A549 (cell line): Measurements from ENCODE around the gene SMIM36. TPM values are rescaled to one million over a fixed set of nuclear protein-coding genes. Genes with fewer than 3 reads are reported as not detected.

Experiments used
- ATAC-seq, 2 experiments: fragments of 200-7000 bp in 1 of 2; fragments of >200 bp in 1 of 2; cut with Nextera tagmentation in 1 of 2; cut with Tn5 transposase in 1 of 2; 3 replicates each; pipeline versions ENCODE4 v1.8.0 to v1.9.1; 2018 to 2020; ENCODE audit warnings: mild to moderate bottlenecking in 1 of 2, moderate library complexity in 1 of 2
- CTCF ChIA-PET: fragments of 300-600 bp; sonication (Branson Sonifier 250); formaldehyde crosslinking; extraction: SDS; loops from one replicate; lab custom pipeline; 2021; ENCODE audit warnings: antibody characterized with exemption, inconsistent platforms; lab: Yijun Ruan, JAX
- POLR2A ChIA-PET: fragments of 350-600 bp; formaldehyde crosslinking; extraction: SDS; loops from one replicate; lab custom pipeline; 2021; ENCODE audit warnings: antibody characterized with exemption, inconsistent platforms; lab: Yijun Ruan, JAX
- DNase-seq, 2 experiments: peaks; one replicate each; pipeline versions ENCODE4 v3.0.0 to v3.0.0-alpha.2; 2011 to 2016; ENCODE audit warnings: low read depth in 1 of 2, low spot score in 1 of 2
- FAIRE-seq: peaks from 2 replicates; lab custom pipeline; 2011; peaks lifted over from hg19 to GRCh38; lab: Jason Lieb, UNC
- H3K27ac ChIP-seq, 2 experiments: fragments of >200 bp; sonication (Bioruptor Twin); formaldehyde crosslinking; 3 replicates each; pipeline ENCODE4 v1.5.1; 2016 to 2017
- H3K4me1 ChIP-seq: fragments of >200 bp; sonication (Bioruptor Twin); formaldehyde crosslinking; 3 replicates; pipeline ENCODE4 v1.6.1; 2016
- H3K4me2 ChIP-seq: fragments of >200 bp; sonication (Bioruptor Twin); formaldehyde crosslinking; 3 replicates; pipeline ENCODE4 v1.6.1; 2016
- H3K4me3 ChIP-seq: fragments of >200 bp; sonication (Bioruptor Twin); formaldehyde crosslinking; 3 replicates; pipeline ENCODE4 v1.5.1; 2016
- H3K9me3 ChIP-seq: fragments of >200 bp; sonication (Bioruptor Twin); formaldehyde crosslinking; 3 replicates; pipeline ENCODE4 v1.6.1; 2016
- BCL3 ChIP-seq: fragments of >200 bp; sonication (Bioruptor Twin); formaldehyde crosslinking; IDR thresholded peaks from 3 replicates; pipeline ENCODE4 v1.6.1; 2016
- CBX8 ChIP-seq: fragments of 200-600 bp; sonication (generic); IDR thresholded peaks from 2 replicates; pipeline ENCODE4 v1.6.1; 2016
- CEBPB ChIP-seq, 2 experiments: fragments of >200 bp in 1 of 2; sonication (Bioruptor Twin) in 1 of 2; formaldehyde crosslinking in 1 of 2; IDR thresholded peaks; 2 replicates each; pipeline ENCODE4 v1.6.1; 2012 to 2016
- E2F6 ChIP-seq: IDR thresholded peaks from 2 replicates; pipeline ENCODE4 v1.6.1; 2012; ENCODE audit warnings: low read depth, borderline replicate concordance
- EHMT2 ChIP-seq: fragments of 200-600 bp; sonication (generic); IDR thresholded peaks from 2 replicates; pipeline ENCODE4 v1.6.1; 2016; ENCODE audit warnings: antibody characterized with exemption, low read depth, mild to moderate bottlenecking, moderate library complexity
- FOSB ChIP-seq: fragments of 250-450 bp; sonication (Bioruptor Pico); IDR thresholded peaks from 2 replicates; pipeline ENCODE4 v1.5.0; 2020; ENCODE audit warnings: mild to moderate bottlenecking, moderate library complexity
- FOSL2 ChIP-seq, 2 experiments: fragments of 450-650 bp in 1 of 2; fragments of >200 bp in 1 of 2; sonication (Bioruptor Twin) in 1 of 2; formaldehyde crosslinking; IDR thresholded peaks; 2 replicates each; pipeline versions ENCODE4 v1.5.0 to v1.6.1; 2016 to 2020; ENCODE audit warnings: mild to moderate bottlenecking in 1 of 2, moderate library complexity in 1 of 2
- HES2 ChIP-seq: fragments of >200 bp; sonication (Bioruptor Twin); formaldehyde crosslinking; IDR thresholded peaks from 2 replicates; pipeline ENCODE4 v1.6.1; 2016
- HOXB5 ChIP-seq: fragments of 250-450 bp; sonication (Bioruptor Pico); IDR thresholded peaks from 2 replicates; pipeline ENCODE4 v1.5.0; 2020; ENCODE audit warnings: mild to moderate bottlenecking, moderate library complexity
- JUNB ChIP-seq: fragments of >200 bp; sonication (Bioruptor Twin); formaldehyde crosslinking; IDR thresholded peaks from 2 replicates; pipeline ENCODE4 v1.6.1; 2016
- KDM1A ChIP-seq: fragments of 200-600 bp; sonication (generic); IDR thresholded peaks from 2 replicates; pipeline ENCODE4 v1.6.1; 2016; ENCODE audit warnings: low read depth, mild to moderate bottlenecking
- MAFK ChIP-seq: fragments of 450-650 bp; IDR thresholded peaks from 2 replicates; pipeline ENCODE4 v1.6.1; 2014; ENCODE audit not compliant: partially characterized antibody
- NFE2L2 ChIP-seq: fragments of 150-350 bp; conservative IDR thresholded peaks from 2 replicates; pipeline ENCODE4 v1.6.1; 2014; ENCODE audit warnings: low read length
- POLR2A ChIP-seq: IDR thresholded peaks from 2 replicates; pipeline ENCODE4 v1.6.1; 2012; ENCODE audit warnings: mild to moderate bottlenecking, low read length
- RCOR1 ChIP-seq: fragments of 150-350 bp; IDR thresholded peaks from 2 replicates; pipeline ENCODE4 v1.6.1; 2014; ENCODE audit warnings: antibody characterized with exemption, low read length, low read depth
- RFX5 ChIP-seq: fragments of 450-650 bp; IDR thresholded peaks from 2 replicates; pipeline ENCODE4 v1.7.1; 2014; ENCODE audit warnings: antibody characterized with exemption, mild to moderate bottlenecking, moderate library complexity
- RNF2 ChIP-seq: fragments of 200-600 bp; sonication (generic); IDR thresholded peaks from 2 replicates; pipeline ENCODE4 v1.6.1; 2016; ENCODE audit warnings: low read depth, mild to moderate bottlenecking, antibody characterized with exemption, moderate library complexity, borderline replicate concordance
- USF2 ChIP-seq: fragments of 450-650 bp; IDR thresholded peaks from 2 replicates; pipeline ENCODE4 v1.6.1; 2014; ENCODE audit warnings: antibody characterized with exemption
- ZSCAN20 ChIP-seq: fragments of 250-450 bp; sonication (Bioruptor Pico); IDR thresholded peaks from 2 replicates; pipeline ENCODE4 v1.8.0; 2022; ENCODE audit warnings: mild to moderate bottlenecking, moderate library complexity
- WGBS: methylation state at CpG from one replicate; pipeline ENCODE4 v1.1.6; 2017; ENCODE audit errors: missing lambda C conversion rate; 5-methylcytosine and 5-hydroxymethylcytosine counted together
- polyA plus RNA-seq, 4 experiments: library from polyadenylated mRNA; depleted of rRNA in 3 of 4; stranded (reverse); fragments of >200 nt; fragmentation: RNase III in 1 of 4; extraction: RNeasy Plus Mini Kit Qiagen cat#74134 plus additional on column Dnase treatment in 1 of 4; gene quantifications; 2 replicates in 3 of 4; 3 replicates in 1 of 4; pipeline ENCODE4 v1.2.3, GENCODE V29; 2011 to 2017

SMIM36 gene
- polyA plus RNA-seq, 2 of the 4 experiments (the other 2 are of a cell fraction), result not detected

GRCh38 chr17:55490376-55490775 lies 20.9 kb downstream of the SMIM36 start:
- H3K4me3 ChIP-seq, result no peak overlapping the region
- TF ChIP-seq POLR2A (no peak), FOSB (CRISPR knock-in tag) (no peak), MAFK (no peak), KDM1A (no peak), JUNB (no peak), HES2 (no peak), HOXB5 (CRISPR knock-in tag) (no peak), RFX5 (no peak), E2F6 (no peak), ZSCAN20 (CRISPR knock-in tag) (no peak), EHMT2 (no peak), RCOR1 (no peak), CBX8 (no peak), RNF2 (no peak)
- no peaks in the 10 kb centered on the region for H3K9me3 ChIP-seq
- ChIA-PET CTCF (interaction anchor here (1.2 to 1.9 kb wide), 2 partner anchors 24 to 36 kb away, joined by 5 read pairs; no protein-coding TSS in a partner anchor), POLR2A (interaction anchor here (0.7 kb wide), 1 partner anchor 1296 kb away, joined by 10 read pairs; no protein-coding TSS in a partner anchor)
- no peak overlapping the region for H3K4me2 ChIP-seq
- 69% methylated on average over 4 of the region's 4 CpGs for WGBS
- H3K27ac ChIP-seq, result peak overlapping the region in 1 of 2 experiments; percentile 1; a peak in 2 of 6 replicates
- no peak for DNase-seq
- peaks cover 36% of the 10 kb centered on the region for H3K4me1 ChIP-seq
- ATAC-seq, result no peak
- no peak for FAIRE-seq

GRCh38 chr17:55487695-55488432 lies 23.4 kb downstream of the SMIM36 start:
- FAIRE-seq, result no peak

GRCh38 chr17:55484575-55484974 lies 26.7 kb downstream of the SMIM36 start:
- no peak overlapping the region for H3K4me3 ChIP-seq
- no peak for ATAC-seq
- 94% methylated on average over 2 of the region's 2 CpGs for WGBS
- no peak overlapping the region for H3K27ac ChIP-seq
- POLR2A ChIA-PET, result no interaction called here
- H3K4me1 ChIP-seq, result peaks cover 11% of the 10 kb centered on the region
- no peak for DNase-seq
- H3K9me3 ChIP-seq, result no peaks in the 10 kb centered on the region
- TF ChIP-seq USF2 (no peak), ZSCAN20 (CRISPR knock-in tag) (no peak), BCL3 (no peak)
- TF ChIP-seq, all 56 proteins: peak for 0
- no peak overlapping the region for H3K4me2 ChIP-seq
- CTCF ChIA-PET, result interaction anchor here (0.6 to 2.3 kb wide), 5 partner anchors 11 to 1231 kb away, joined by 3 to 5 read pairs (median 3); no protein-coding TSS in a partner anchor
- FAIRE-seq, result no peak

More at GRCh38 chr17:55487695-55488432, 23.4 kb downstream of the SMIM36 start:
- ChIA-PET POLR2A (no interaction called here), CTCF (no interaction called here)
- peak overlapping the region; percentile 13; the same call in 1 of the 3 replicates for H3K4me2 ChIP-seq
- peaks cover 12% of the 10 kb centered on the region for H3K4me1 ChIP-seq
- DNase-seq (peak in 1 of 2 experiments; percentile 19), ATAC-seq (peak; percentile 64 to 65)
- TF ChIP-seq NFE2L2 (no peak), CEBPB (IDR thresholded peaks at IDR 0.05) (peak in 1 of 2 experiments; percentile 62; a peak in 2 of 4 replicates), FOSL2 (IDR thresholded peaks at IDR 0.05) (no peak), FOSL2 (CRISPR knock-in tag; IDR thresholded peaks at IDR 0.05) (no peak)
- no peaks in the 10 kb centered on the region for H3K9me3 ChIP-seq
- H3K4me3 ChIP-seq, result no peak overlapping the region
- H3K27ac ChIP-seq, result peak overlapping the region; percentile 2 to 61; a peak in 4 of 6 replicates
- WGBS, result 70% methylated on average over 7 of the region's 7 CpGs
